Activated CD8-positive, alpha-beta memory T cell treated with anti-CD3 and anti-CD28 coated beads, Interleukin-2, amount 10 ng/mL, durations not matched to agents 7 days and 5 days (primary cell): Measurements from ENCODE around the gene BLTP1. TPM values are rescaled to one million over a fixed set of nuclear protein-coding genes. Genes with fewer than 3 reads are reported as not detected.

Experiments used
- total RNA-seq, 2 experiments: library from RNA; stranded (reverse); gene quantifications; one replicate each; pipeline ENCODE4 v1.2.3, GENCODE V29; 2021

The BLTP1 gene
- total RNA-seq, 2 experiments from 2014 or later, result 30.1 to 47.5 TPM

Other genes with a start within 250 kb of the BLTP1 start
- 1 to 10 TPM in 1 of 2 experiments, under 1 TPM in 1; 0.84 to 2.1 TPM for gene TRPC3, start 200.3 kb upstream of the BLTP1 start, total RNA-seq
- gene ADAD1, start 226.7 kb downstream of the BLTP1 start, total RNA-seq, result not detected